ENCODE measurements around the gene ATAD3A.

- TF ChIP-seq, protein P1, sequence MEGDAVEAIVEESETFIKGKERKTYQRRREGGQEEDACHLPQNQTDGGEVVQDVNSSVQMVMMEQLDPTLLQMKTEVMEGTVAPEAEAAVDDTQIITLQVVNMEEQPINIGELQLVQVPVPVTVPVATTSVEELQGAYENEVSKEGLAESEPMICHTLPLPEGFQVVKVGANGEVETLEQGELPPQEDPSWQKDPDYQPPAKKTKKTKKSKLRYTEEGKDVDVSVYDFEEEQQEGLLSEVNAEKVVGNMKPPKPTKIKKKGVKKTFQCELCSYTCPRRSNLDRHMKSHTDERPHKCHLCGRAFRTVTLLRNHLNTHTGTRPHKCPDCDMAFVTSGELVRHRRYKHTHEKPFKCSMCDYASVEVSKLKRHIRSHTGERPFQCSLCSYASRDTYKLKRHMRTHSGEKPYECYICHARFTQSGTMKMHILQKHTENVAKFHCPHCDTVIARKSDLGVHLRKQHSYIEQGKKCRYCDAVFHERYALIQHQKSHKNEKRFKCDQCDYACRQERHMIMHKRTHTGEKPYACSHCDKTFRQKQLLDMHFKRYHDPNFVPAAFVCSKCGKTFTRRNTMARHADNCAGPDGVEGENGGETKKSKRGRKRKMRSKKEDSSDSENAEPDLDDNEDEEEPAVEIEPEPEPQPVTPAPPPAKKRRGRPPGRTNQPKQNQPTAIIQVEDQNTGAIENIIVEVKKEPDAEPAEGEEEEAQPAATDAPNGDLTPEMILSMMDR (IDR thresholded peaks at IDR 0.05): peak in 8 of 12 donors; percentile 10 to 58 (median 36)
- TF ChIP-seq POLR2A (IDR thresholded peaks at IDR 0.05): no peak
These were observed 38.9 kb downstream of the ATAD3A start for GRCh38 chr1:1550591-1551432.

Measured in heart left ventricle (tissue), 13 donors.